ENCODE results near the gene TAF11L10.
"Not testable (repeated sequence)": the region's sequence is repeated elsewhere in the genome, so short reads cannot be mapped to it uniquely, and the experiment has no call there.

Gene TAF11L10

GRCh38 chr5:17597728-17598127 is at the start of gene TAF11L10:
TAF11L10 (minus strand) TSS chr5:17597828.
- not testable (repeated sequence) for DNase-seq

GRCh38 chr5:17634160-17634559 is 36.5 kb upstream of the TAF11L10 start, which contains the start of gene TAF11L14:
TAF11L14 (plus strand) TSS chr5:17634460.
- no peak for DNase-seq

GRCh38 chr5:17631788-17632187 is 34.2 kb upstream of the TAF11L10 start, which contains the start of gene TAF11L13:
TAF11L13 (plus strand) TSS chr5:17632088.
- DNase-seq: not testable (repeated sequence)

- no peak for DNase-seq
Observed at GRCh38 chr5:17625686-17626085, 28.1 kb upstream of the TAF11L10 start.

- no peak for DNase-seq
Observed at GRCh38 chr5:17620627-17621026, 23.0 kb upstream of the TAF11L10 start.

- no peak for DNase-seq
Observed at GRCh38 chr5:17619354-17619753, 21.7 kb upstream of the TAF11L10 start.

GRCh38 chr5:17614872-17615605 is 17.4 kb upstream of the TAF11L10 start:
- DNase-seq: no peak

GRCh38 chr5:17610092-17610491 is 12.5 kb upstream of the TAF11L10 start, which contains the start of gene TAF11L12:
TAF11L12 (plus strand) TSS chr5:17610392.
- not testable (repeated sequence) for DNase-seq

GRCh38 chr5:17607461-17607860 is 9.8 kb upstream of the TAF11L10 start:
- not testable (repeated sequence) for DNase-seq

GRCh38 chr5:17604951-17605350 is 7.3 kb upstream of the TAF11L10 start:
- no peak for DNase-seq

GRCh38 chr5:17603880-17604279 is 6.3 kb upstream of the TAF11L10 start, which contains the start of gene TAF11L11:
TAF11L11 (plus strand) TSS chr5:17604183.
- DNase-seq: not testable (repeated sequence)

- DNase-seq: peak; percentile 30
Observed at GRCh38 chr5:17594255-17594654, 3.4 kb downstream of the TAF11L10 start, which contains the start of gene TAF11L9. TAF11L9 (minus strand) TSS chr5:17594394.

GRCh38 chr5:17590860-17591259 is 6.8 kb downstream of the TAF11L10 start, which contains the start of gene TAF11L8:
TAF11L8 (minus strand) TSS chr5:17590960.
- not testable (repeated sequence) for DNase-seq

GRCh38 chr5:17585658-17586057 is 12.0 kb downstream of the TAF11L10 start, which contains the start of gene TAF11L7:
TAF11L7 (minus strand) TSS chr5:17585758.
- DNase-seq: not testable (repeated sequence)
